A549 (cell line): Measurements from ENCODE around the gene CD209. TPM values are rescaled to one million over a fixed set of nuclear protein-coding genes. Genes with fewer than 3 reads are reported as not detected.

Experiments used
- ATAC-seq, 2 experiments: fragments of 200-7000 bp in 1 of 2; fragments of >200 bp in 1 of 2; cut with Nextera tagmentation in 1 of 2; cut with Tn5 transposase in 1 of 2; 3 replicates each; pipeline versions ENCODE4 v1.8.0 to v1.9.1; 2018 to 2020; ENCODE audit warnings: mild to moderate bottlenecking in 1 of 2, moderate library complexity in 1 of 2
- CTCF ChIA-PET: fragments of 300-600 bp; sonication (Branson Sonifier 250); formaldehyde crosslinking; extraction: SDS; loops from one replicate; lab custom pipeline; 2021; ENCODE audit warnings: antibody characterized with exemption, inconsistent platforms; lab: Yijun Ruan, JAX
- POLR2A ChIA-PET: fragments of 350-600 bp; formaldehyde crosslinking; extraction: SDS; loops from one replicate; lab custom pipeline; 2021; ENCODE audit warnings: antibody characterized with exemption, inconsistent platforms; lab: Yijun Ruan, JAX
- DNase-seq, 2 experiments: peaks; one replicate each; pipeline versions ENCODE4 v3.0.0 to v3.0.0-alpha.2; 2011 to 2016; ENCODE audit warnings: low read depth in 1 of 2, low spot score in 1 of 2
- FAIRE-seq: peaks from 2 replicates; lab custom pipeline; 2011; peaks lifted over from hg19 to GRCh38; lab: Jason Lieb, UNC
- H3K27ac ChIP-seq, 2 experiments: fragments of >200 bp; sonication (Bioruptor Twin); formaldehyde crosslinking; 3 replicates each; pipeline ENCODE4 v1.5.1; 2016 to 2017
- H3K4me1 ChIP-seq: fragments of >200 bp; sonication (Bioruptor Twin); formaldehyde crosslinking; 3 replicates; pipeline ENCODE4 v1.6.1; 2016
- H3K4me2 ChIP-seq: fragments of >200 bp; sonication (Bioruptor Twin); formaldehyde crosslinking; 3 replicates; pipeline ENCODE4 v1.6.1; 2016
- H3K4me3 ChIP-seq: fragments of >200 bp; sonication (Bioruptor Twin); formaldehyde crosslinking; 3 replicates; pipeline ENCODE4 v1.5.1; 2016
- H3K9me3 ChIP-seq: fragments of >200 bp; sonication (Bioruptor Twin); formaldehyde crosslinking; 3 replicates; pipeline ENCODE4 v1.6.1; 2016
- CBX2 ChIP-seq: fragments of 200-600 bp; sonication (generic); IDR thresholded peaks from 2 replicates; pipeline ENCODE4 v1.6.1; 2016; ENCODE audit warnings: low read depth, mild to moderate bottlenecking, borderline replicate concordance
- CBX8 ChIP-seq: fragments of 200-600 bp; sonication (generic); IDR thresholded peaks from 2 replicates; pipeline ENCODE4 v1.6.1; 2016
- CEBPB ChIP-seq, 2 experiments: fragments of >200 bp in 1 of 2; sonication (Bioruptor Twin) in 1 of 2; formaldehyde crosslinking in 1 of 2; IDR thresholded peaks; 2 replicates each; pipeline ENCODE4 v1.6.1; 2012 to 2016
- CHD4 ChIP-seq: fragments of 200-600 bp; sonication (generic); IDR thresholded peaks from 2 replicates; pipeline ENCODE4 v1.6.1; 2016; ENCODE audit warnings: antibody characterized with exemption, mild to moderate bottlenecking, borderline replicate concordance
- EHMT2 ChIP-seq: fragments of 200-600 bp; sonication (generic); IDR thresholded peaks from 2 replicates; pipeline ENCODE4 v1.6.1; 2016; ENCODE audit warnings: antibody characterized with exemption, low read depth, mild to moderate bottlenecking, moderate library complexity
- EP300 ChIP-seq, 2 experiments: fragments of >200 bp; sonication (Bioruptor Twin); formaldehyde crosslinking; IDR thresholded peaks; 2 replicates in 1 of 2; 3 replicates in 1 of 2; pipeline ENCODE4 v1.6.1; 2016 to 2017
- ESRRA ChIP-seq: fragments of 150-350 bp; IDR thresholded peaks from 2 replicates; pipeline ENCODE4 v1.6.1; 2014; ENCODE audit warnings: mild to moderate bottlenecking, low read length, borderline replicate concordance
- HDAC2 ChIP-seq: fragments of 200-600 bp; sonication (generic); IDR thresholded peaks from 2 replicates; pipeline ENCODE4 v1.6.1; 2016
- HEYL ChIP-seq: fragments of 250-450 bp; sonication (Bioruptor Pico); IDR thresholded peaks from 2 replicates; pipeline ENCODE4 v1.8.0; 2021; ENCODE audit warnings: mild to moderate bottlenecking, moderate library complexity
- HOXB5 ChIP-seq: fragments of 250-450 bp; sonication (Bioruptor Pico); IDR thresholded peaks from 2 replicates; pipeline ENCODE4 v1.5.0; 2020; ENCODE audit warnings: mild to moderate bottlenecking, moderate library complexity
- JUNB ChIP-seq: fragments of >200 bp; sonication (Bioruptor Twin); formaldehyde crosslinking; IDR thresholded peaks from 2 replicates; pipeline ENCODE4 v1.6.1; 2016
- KDM5A ChIP-seq: fragments of 200-600 bp; sonication (generic); IDR thresholded peaks from 2 replicates; pipeline ENCODE4 v1.6.1; 2016; ENCODE audit warnings: antibody characterized with exemption, mild to moderate bottlenecking
- MAX ChIP-seq: IDR thresholded peaks from 2 replicates; pipeline ENCODE4 v1.6.1; 2012
- MYC ChIP-seq: IDR thresholded peaks from 2 replicates; pipeline ENCODE4 v1.6.1; 2012; ENCODE audit warnings: mild to moderate bottlenecking, inconsistent platforms, low read length, improper control_type of control experiment, borderline replicate concordance
- NFE2L2 ChIP-seq: fragments of 150-350 bp; conservative IDR thresholded peaks from 2 replicates; pipeline ENCODE4 v1.6.1; 2014; ENCODE audit warnings: low read length
- NPAS2 ChIP-seq: fragments of 250-450 bp; sonication (Bioruptor Pico); IDR thresholded peaks from 2 replicates; pipeline ENCODE4 v1.8.0; 2022; ENCODE audit warnings: mild to moderate bottlenecking, moderate library complexity, borderline replicate concordance
- NR3C1 ChIP-seq: fragments of >200 bp; sonication (Bioruptor Twin); formaldehyde crosslinking; IDR thresholded peaks from 3 replicates; pipeline ENCODE4 v1.6.1; 2017
- PHF8 ChIP-seq: fragments of 200-600 bp; sonication (generic); IDR thresholded peaks from 2 replicates; pipeline ENCODE4 v1.6.1; 2016; ENCODE audit warnings: low read depth, mild to moderate bottlenecking, antibody characterized with exemption, moderate library complexity, borderline replicate concordance
- POLR2AphosphoS2 ChIP-seq: conservative IDR thresholded peaks from 2 replicates; pipeline ENCODE4 v1.6.1; 2012; ENCODE audit warnings: low read length, improper control_type of control experiment, inconsistent platforms
- RAD21 ChIP-seq, 2 experiments: fragments of >200 bp in 1 of 2; sonication (Bioruptor Twin) in 1 of 2; formaldehyde crosslinking in 1 of 2; IDR thresholded peaks in 1 of 2; conservative IDR thresholded peaks in 1 of 2; 2 replicates in 1 of 2; 3 replicates in 1 of 2; pipeline ENCODE4 v1.6.1; 2012 to 2018; ENCODE audit warnings: inconsistent platforms in 1 of 2
- RFX5 ChIP-seq: fragments of 450-650 bp; IDR thresholded peaks from 2 replicates; pipeline ENCODE4 v1.7.1; 2014; ENCODE audit warnings: antibody characterized with exemption, mild to moderate bottlenecking, moderate library complexity
- SMC3 ChIP-seq: fragments of >200 bp; sonication (Bioruptor Twin); formaldehyde crosslinking; IDR thresholded peaks from 3 replicates; pipeline ENCODE4 v1.6.1; 2018; ENCODE audit warnings: inconsistent platforms
- SREBF2 ChIP-seq: fragments of 450-650 bp; IDR thresholded peaks from 2 replicates; pipeline ENCODE4 v1.6.1; 2014; ENCODE audit warnings: mild to moderate bottlenecking, moderate library complexity
- USF2 ChIP-seq: fragments of 450-650 bp; IDR thresholded peaks from 2 replicates; pipeline ENCODE4 v1.6.1; 2014; ENCODE audit warnings: antibody characterized with exemption
- ZFP36 ChIP-seq: fragments of 450-650 bp; IDR thresholded peaks from 2 replicates; pipeline ENCODE4 v1.6.1; 2014; ENCODE audit warnings: borderline replicate concordance; ENCODE audit not compliant: partially characterized antibody
- ZNF302 ChIP-seq: fragments of 250-450 bp; sonication (Bioruptor Pico); IDR thresholded peaks from 2 replicates; pipeline ENCODE4 v1.9.0; 2021; ENCODE audit warnings: inconsistent platforms, mild to moderate bottlenecking, moderate library complexity
- ZSCAN20 ChIP-seq: fragments of 250-450 bp; sonication (Bioruptor Pico); IDR thresholded peaks from 2 replicates; pipeline ENCODE4 v1.8.0; 2022; ENCODE audit warnings: mild to moderate bottlenecking, moderate library complexity
- WGBS: methylation state at CpG from one replicate; pipeline ENCODE4 v1.1.6; 2017; ENCODE audit errors: missing lambda C conversion rate; 5-methylcytosine and 5-hydroxymethylcytosine counted together
- polyA plus RNA-seq, 4 experiments: library from polyadenylated mRNA; depleted of rRNA in 3 of 4; stranded (reverse); fragments of >200 nt; fragmentation: RNase III in 1 of 4; extraction: RNeasy Plus Mini Kit Qiagen cat#74134 plus additional on column Dnase treatment in 1 of 4; gene quantifications; 2 replicates in 3 of 4; 3 replicates in 1 of 4; pipeline ENCODE4 v1.2.3, GENCODE V29; 2011 to 2017
- TF ChIP-seq, protein P1 (sequence below): IDR thresholded peaks from 2 replicates; pipeline ENCODE4 v1.6.1; 2012; ENCODE audit warnings: low read depth, borderline replicate concordance
- TF ChIP-seq, protein P2 (sequence below): IDR thresholded peaks from 2 replicates; pipeline ENCODE4 v1.6.1; 2012
- TF ChIP-seq, protein P3 (sequence below): fragments of >200 bp; sonication (Bioruptor Twin); formaldehyde crosslinking; IDR thresholded peaks from 3 replicates; pipeline ENCODE4 v1.5.1; 2016

CD209 gene
- polyA plus RNA-seq, 2 of the 4 experiments (the other 2 are of a cell fraction), result not detected

DNA sequence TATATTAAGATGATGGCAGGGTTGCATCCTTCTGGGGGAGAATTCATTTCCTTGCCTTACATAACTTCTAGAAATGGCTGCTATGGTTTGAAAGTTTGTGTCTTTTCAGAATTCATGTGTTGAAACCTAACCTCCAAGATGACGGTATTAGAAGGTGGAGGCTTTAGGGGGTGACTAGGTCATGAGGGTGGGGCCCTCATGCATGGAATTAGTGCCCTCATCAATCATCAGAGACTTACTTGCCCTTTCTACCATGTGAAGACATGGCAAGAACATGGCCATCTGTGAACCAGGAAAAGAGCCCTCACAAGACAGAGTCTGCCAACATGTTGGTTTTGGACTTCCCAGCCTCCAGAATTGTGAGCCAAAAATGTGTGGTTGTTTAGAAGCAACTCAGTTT lies 30.6 kb downstream of the CD209 start:
- no peak for TF ChIP-seq NR3C1
- TF ChIP-seq SMC3, result no peak
- TF ChIP-seq POLR2AphosphoS2, result no peak
- TF ChIP-seq PHF8, result no peak
- no peak for TF ChIP-seq EP300 (IDR thresholded peaks at IDR 0.05)
- TF ChIP-seq HDAC2, result no peak
- TF ChIP-seq, protein P1, sequence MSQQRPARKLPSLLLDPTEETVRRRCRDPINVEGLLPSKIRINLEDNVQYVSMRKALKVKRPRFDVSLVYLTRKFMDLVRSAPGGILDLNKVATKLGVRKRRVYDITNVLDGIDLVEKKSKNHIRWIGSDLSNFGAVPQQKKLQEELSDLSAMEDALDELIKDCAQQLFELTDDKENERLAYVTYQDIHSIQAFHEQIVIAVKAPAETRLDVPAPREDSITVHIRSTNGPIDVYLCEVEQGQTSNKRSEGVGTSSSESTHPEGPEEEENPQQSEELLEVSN, result no peak
- no peak for TF ChIP-seq JUNB
- no peak for DNase-seq
- POLR2A ChIA-PET, result no interaction called here
- no peaks in the 10 kb centered on the region for H3K4me1 ChIP-seq
- no peak overlapping the region for H3K4me3 ChIP-seq
- no peak overlapping the region for H3K4me2 ChIP-seq
- H3K27ac ChIP-seq, result no peak overlapping the region
- CTCF ChIA-PET, result no interaction called here
- WGBS, result 0% methylated on average over 1 of the region's 1 CpG
- peaks cover 4% of the 10 kb centered on the region; the same call in 2 of the 3 replicates for H3K9me3 ChIP-seq
- no peak for FAIRE-seq
- no peak for ATAC-seq

DNA sequence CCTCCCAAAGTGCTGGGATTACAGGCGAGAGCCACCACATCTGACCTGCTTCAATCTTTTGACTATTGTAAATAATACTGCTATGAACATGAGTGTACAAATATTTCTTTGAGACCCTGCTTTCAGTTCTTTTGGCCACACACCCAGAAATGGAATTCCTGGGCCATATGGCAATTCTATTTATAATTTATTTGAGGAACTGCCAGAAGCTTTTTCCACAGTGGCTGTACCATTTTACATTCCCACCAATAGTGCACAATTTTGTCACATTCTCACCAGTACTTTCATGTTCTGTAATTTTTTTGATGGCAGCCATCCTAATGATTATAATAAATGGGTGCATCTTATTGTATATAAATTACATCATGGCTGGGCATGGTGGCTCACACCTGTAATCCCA lies 31.7 kb downstream of the CD209 start:
- DNase-seq (no peak), FAIRE-seq (no peak), ATAC-seq (no peak)
- H3K4me2 ChIP-seq, result no peak overlapping the region
- WGBS, result 20% methylated on average over 1 of the region's 1 CpG
- no peak overlapping the region for H3K27ac ChIP-seq
- H3K4me3 ChIP-seq, result no peak overlapping the region
- no peaks in the 10 kb centered on the region for H3K4me1 ChIP-seq
- H3K9me3 ChIP-seq, result peaks cover 4% of the 10 kb centered on the region; the same call in 2 of the 3 replicates
- POLR2A ChIA-PET, result no interaction called here
- CTCF ChIA-PET, result no interaction called here
- TF ChIP-seq, protein P2, sequence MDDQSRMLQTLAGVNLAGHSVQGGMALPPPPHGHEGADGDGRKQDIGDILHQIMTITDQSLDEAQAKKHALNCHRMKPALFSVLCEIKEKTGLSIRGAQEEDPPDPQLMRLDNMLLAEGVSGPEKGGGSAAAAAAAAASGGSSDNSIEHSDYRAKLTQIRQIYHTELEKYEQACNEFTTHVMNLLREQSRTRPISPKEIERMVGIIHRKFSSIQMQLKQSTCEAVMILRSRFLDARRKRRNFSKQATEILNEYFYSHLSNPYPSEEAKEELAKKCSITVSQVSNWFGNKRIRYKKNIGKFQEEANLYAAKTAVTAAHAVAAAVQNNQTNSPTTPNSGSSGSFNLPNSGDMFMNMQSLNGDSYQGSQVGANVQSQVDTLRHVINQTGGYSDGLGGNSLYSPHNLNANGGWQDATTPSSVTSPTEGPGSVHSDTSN, result no peak
- TF ChIP-seq HEYL (CRISPR knock-in tag), result no peak
- TF ChIP-seq RFX5, result no peak
- no peak for TF ChIP-seq EP300 (IDR thresholded peaks at IDR 0.05)
- TF ChIP-seq ZFP36, result no peak
- TF ChIP-seq SREBF2, result no peak
- no peak for TF ChIP-seq NR3C1
- TF ChIP-seq KDM5A, result no peak
- TF ChIP-seq NPAS2 (CRISPR knock-in tag), result no peak
- TF ChIP-seq MAX, result no peak
- no peak for TF ChIP-seq USF2
- TF ChIP-seq CBX8, result no peak
- TF ChIP-seq CHD4, result no peak
- no peak for TF ChIP-seq ZNF302 (CRISPR knock-in tag)
- no peak for TF ChIP-seq ESRRA

GRCh38 chr19:7710616-7711015 lies 36.7 kb downstream of the CD209 start:
- DNase-seq (no peak), ATAC-seq (no peak), FAIRE-seq (no peak)
- Histone ChIP-seq H3K4me1 (no peaks in the 10 kb centered on the region), H3K4me2 (no peak overlapping the region), H3K9me3 (no peaks in the 10 kb centered on the region), H3K27ac (no peak overlapping the region), H3K4me3 (no peak overlapping the region)
- TF ChIP-seq, protein P3, sequence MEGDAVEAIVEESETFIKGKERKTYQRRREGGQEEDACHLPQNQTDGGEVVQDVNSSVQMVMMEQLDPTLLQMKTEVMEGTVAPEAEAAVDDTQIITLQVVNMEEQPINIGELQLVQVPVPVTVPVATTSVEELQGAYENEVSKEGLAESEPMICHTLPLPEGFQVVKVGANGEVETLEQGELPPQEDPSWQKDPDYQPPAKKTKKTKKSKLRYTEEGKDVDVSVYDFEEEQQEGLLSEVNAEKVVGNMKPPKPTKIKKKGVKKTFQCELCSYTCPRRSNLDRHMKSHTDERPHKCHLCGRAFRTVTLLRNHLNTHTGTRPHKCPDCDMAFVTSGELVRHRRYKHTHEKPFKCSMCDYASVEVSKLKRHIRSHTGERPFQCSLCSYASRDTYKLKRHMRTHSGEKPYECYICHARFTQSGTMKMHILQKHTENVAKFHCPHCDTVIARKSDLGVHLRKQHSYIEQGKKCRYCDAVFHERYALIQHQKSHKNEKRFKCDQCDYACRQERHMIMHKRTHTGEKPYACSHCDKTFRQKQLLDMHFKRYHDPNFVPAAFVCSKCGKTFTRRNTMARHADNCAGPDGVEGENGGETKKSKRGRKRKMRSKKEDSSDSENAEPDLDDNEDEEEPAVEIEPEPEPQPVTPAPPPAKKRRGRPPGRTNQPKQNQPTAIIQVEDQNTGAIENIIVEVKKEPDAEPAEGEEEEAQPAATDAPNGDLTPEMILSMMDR, result no peak
- TF ChIP-seq EHMT2 (no peak), NFE2L2 (no peak), RAD21 (conservative IDR thresholded peaks at IDR 0.05 in 1 of 2, IDR thresholded peaks at IDR 0.05 in 1 of 2) (no peak), CEBPB (IDR thresholded peaks at IDR 0.05) (no peak), ZSCAN20 (no peak), ESRRA (no peak), HOXB5 (CRISPR knock-in tag) (no peak), MYC (no peak), CBX2 (no peak)
- TF ChIP-seq, protein P1, result no peak
- ChIA-PET POLR2A (no interaction called here), CTCF (no interaction called here)
- WGBS, result 57% methylated on average over 5 of the region's 5 CpGs
